ENCODE results near the gene DHRS1.
"Not testable (repeated sequence)": the region's sequence is repeated elsewhere in the genome, so short reads cannot be mapped to it uniquely, and the experiment has no call there.

Gene DHRS1

GRCh38 chr14:24249230-24250021, 50.2 kb downstream of the DHRS1 start:
- no peak for DNase-seq (ENCODE audit: low read depth, low spot score)

GRCh38 chr14:24247422-24247821, 52.2 kb downstream of the DHRS1 start:
- DNase-seq (ENCODE audit: low read depth, low spot score), result no peak

GRCh38 chr14:24246765-24247212, 52.8 kb downstream of the DHRS1 start:
- DNase-seq (ENCODE audit: low read depth, low spot score), result no peak

GRCh38 chr14:24245350-24245749, 54.2 kb downstream of the DHRS1 start:
- DNase-seq (ENCODE audit: low read depth, low spot score), result not testable (repeated sequence)

GRCh38 chr14:24243336-24243836, 56.2 kb downstream of the DHRS1 start:
- DNase-seq (ENCODE audit: low read depth, low spot score), result no peak

GRCh38 chr14:24241829-24242443, 57.6 kb downstream of the DHRS1 start:
- peak; percentile 91 for DNase-seq (ENCODE audit: low read depth, low spot score)
